Fibroblast of upper back skin (primary cell): ENCODE data around the gene LRRC36.

ENCODE experiments used
- DNase-seq: peaks from one replicate; pipeline ENCODE4 v3.0.0-alpha.2; 2013

LRRC36 gene

GRCh38 chr16:67390816-67391423 lies 64.3 kb downstream of the LRRC36 start:
- no peak for DNase-seq

GRCh38 chr16:67391424-67392300 lies 65.0 kb downstream of the LRRC36 start:
- no peak for DNase-seq

DNA sequence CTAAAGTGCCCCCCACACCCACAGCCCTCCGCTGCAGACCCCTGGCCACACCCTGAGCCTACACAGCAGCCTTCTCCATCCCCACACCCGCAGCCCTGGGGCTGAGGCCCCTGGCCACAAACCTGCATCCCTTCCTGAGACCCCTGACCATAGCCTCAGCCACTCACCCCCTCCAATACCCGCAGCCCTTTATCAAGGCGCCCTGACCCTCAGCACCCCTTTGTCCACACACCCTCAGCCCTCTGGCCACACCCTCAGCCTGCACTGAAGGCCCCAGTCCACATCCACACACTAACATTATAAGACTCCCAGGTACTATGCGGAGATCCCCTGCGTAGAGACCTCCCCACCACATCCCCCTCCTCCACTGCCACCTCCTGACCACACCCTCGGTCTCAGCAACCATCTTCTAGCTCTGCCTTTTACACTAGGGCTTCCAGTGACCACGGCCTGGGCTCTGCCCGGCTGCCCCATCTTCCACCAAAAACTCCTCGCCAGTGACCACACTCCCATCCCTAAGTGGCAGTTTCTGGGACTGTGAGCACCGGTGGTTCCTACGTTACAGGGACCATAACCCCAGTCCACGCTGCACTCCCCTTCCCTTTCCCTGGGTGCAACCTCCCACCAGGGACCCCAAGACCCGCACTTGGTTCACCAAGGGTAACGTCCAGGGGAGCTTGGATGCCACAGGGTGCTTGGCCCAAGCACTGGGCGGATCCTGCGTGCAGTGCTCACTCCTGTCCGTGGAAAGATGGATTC lies 65.9 kb downstream of the LRRC36 start:
- DNase-seq: no peak

DNA sequence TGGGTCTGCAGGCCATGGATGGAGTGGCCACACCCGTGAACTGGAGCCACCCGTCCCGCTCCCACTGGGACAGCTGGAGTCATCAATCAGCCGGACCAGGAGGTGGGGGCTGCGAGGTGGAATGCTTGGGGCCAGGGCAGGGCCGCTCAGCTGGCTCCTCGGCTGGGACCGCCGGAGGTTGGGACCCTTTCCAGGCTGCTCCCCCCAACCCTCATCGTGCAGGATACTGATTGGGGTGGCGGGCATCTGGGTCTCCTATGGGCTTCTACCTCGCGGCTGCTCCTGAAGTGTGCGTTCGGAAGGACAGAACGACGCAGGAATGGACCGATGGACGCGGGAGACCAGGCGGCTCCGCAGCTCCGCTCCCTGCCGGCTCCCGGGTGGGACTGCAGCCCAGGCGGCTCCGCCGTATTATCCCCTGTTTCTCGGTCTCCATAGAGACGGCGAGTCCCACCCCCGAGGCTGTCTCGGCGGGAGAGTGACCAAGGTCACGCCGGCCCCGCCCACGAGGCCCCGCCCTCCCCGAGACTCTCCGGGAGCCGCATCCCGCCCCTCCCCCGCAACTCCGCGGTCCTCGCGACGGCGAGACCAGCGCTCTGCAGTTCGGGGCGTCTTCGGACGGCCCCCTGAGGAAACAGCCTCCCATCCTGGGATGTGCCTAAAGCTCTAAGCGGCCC lies 66.6 kb downstream of the LRRC36 start, which contains the start of gene TPPP3:
Gene TPPP3, minus strand, starts transcription at position 388 of the 677 bp plus-strand sequence. CDS start 2,387 bp downstream, outside the sequence.
- DNase-seq: peak; percentile 64

- DNase-seq: no peak
Measured at GRCh38 chr16:67393788-67394154, 67.2 kb downstream of the LRRC36 start.

- DNase-seq: no peak
Measured at GRCh38 chr16:67394155-67395104, 67.8 kb downstream of the LRRC36 start.

GRCh38 chr16:67395105-67395457 lies 68.5 kb downstream of the LRRC36 start:
- DNase-seq: no peak

GRCh38 chr16:67395458-67396158 lies 69.0 kb downstream of the LRRC36 start:
- no peak for DNase-seq

DNA sequence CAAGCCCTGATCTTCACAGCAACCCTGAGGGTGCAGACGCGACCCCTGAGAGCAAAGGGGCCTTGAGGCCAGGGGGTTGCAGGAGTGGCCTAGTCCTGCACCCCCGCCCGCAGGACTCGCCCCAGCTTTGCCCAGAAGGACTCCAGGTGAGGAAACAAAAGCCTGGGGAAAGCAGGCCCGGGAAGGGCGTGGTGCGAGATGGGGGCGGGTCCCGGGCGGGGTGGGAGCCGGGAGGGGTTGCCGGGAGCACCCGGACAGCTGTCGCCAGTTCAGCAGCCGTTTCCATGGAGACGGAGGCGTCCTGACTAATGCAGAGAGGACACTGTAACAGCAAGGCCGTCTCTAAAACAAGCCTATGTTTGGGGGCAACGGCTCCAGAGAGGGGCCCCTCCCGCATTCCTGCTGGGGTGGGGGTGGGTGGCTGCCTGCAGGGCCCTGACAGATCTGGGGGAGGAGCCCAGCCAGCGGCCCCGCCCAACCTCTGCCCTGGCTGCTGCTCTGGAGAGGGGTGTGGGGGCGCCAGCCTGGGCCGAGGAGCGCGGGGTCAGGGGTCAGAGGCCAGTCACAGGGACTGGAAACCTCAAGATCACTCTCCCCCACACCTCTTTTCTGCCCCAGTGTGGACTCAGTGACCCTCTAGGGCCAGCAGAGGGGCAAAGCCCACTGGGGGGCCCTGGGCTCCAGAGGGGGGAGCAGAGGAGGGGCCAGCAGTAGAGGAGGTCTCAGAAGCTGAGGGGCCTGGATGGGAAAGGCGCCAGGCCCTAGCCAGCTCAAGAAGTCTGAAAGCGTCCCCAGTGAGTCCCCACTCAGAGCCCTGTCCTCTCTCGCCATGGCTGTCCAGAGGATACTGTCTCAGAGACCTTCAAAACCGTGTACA lies 69.8 kb downstream of the LRRC36 start:
- DNase-seq: peak; percentile 62

DNA sequence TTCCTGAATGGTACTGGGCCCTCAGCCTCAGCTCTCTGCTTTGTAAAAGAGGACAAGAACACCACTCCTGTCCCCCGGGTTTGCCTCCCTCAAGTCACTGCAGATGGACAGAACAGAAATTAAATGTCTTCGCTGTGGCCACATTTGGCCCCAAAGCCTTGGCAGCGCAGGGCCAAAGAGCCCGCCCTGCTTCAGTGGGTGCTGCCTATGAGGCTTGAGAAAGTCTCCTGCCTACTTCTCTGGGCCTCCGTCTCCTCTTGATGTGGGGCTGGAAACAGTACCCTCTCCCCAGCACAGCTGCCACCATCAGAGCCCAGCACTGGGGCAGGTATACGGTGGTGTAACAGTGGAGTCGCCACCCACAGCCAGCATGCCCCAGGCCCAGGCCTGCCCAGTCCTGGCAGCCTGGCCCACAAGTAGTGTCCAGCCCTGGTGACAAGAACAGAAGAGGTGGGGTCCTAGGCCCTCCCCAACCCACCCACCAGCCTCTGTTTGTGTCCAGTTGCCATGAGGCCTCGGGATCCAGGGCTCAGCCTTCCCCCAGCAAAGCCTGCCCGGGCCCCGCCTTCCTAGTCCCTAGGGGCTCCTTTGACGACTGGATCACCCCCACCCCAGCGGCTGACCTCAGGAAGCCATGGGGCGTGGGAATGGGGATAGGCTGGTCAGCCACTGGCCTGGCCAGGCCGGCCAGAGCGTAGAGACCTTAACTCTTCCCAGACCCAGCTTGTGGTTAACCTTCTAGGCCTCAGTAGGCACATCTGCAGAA lies 70.6 kb downstream of the LRRC36 start:
- no peak for DNase-seq

- DNase-seq: no peak
Measured at GRCh38 chr16:67397812-67398545, 71.4 kb downstream of the LRRC36 start.

GRCh38 chr16:67398546-67399217 lies 72.1 kb downstream of the LRRC36 start:
- no peak for DNase-seq

- no peak for DNase-seq
Measured at GRCh38 chr16:67399218-67399733, 72.7 kb downstream of the LRRC36 start.

DNA sequence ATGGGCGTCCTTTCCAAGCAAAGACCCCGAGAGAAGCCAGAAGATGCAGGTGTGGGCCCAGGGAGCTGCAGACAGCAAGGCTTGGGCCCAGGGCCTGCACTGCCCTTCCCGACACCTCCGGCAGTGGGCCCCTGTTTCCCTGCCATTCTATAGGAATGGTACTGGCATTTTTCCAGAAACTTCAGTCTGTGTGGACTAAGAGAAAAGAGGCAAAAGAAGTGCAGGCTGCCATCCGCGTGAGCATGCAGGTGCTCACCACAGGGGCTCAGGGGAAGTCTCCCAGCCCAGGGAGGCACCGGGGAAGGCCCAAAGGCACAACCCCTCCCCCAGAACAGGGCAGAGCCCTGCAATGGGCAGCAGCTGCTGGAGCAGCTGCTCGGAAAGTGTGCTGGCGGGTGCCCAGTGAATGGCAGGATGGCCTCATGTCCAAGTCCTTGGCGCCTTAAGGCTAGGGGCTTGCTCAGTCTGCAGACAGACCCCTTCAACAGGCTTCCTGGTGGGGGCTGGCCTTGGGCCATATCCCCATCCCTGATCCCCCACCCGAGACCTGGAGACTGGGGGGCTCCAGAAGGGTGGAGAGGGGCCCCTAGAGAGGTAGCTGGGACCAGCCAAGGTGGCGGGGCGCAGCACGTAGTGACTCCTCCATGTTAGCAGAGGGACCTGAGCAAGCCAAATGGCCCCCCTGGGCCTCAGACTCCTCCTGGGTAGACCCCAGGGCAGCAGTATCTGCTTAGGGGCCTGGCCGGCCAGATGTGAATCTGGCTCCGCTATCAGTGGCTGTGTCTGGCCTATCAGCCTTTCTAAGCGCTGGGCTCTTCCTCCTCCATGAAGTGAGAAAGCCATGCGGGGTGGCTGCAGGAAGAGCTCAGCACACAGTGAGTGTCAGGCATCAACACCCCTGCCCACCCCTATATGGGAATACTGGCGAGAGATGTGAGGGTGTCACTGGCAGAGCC lies 73.4 kb downstream of the LRRC36 start:
- no peak for DNase-seq

- DNase-seq: no peak
Measured at GRCh38 chr16:67400901-67401300, 74.3 kb downstream of the LRRC36 start.

GRCh38 chr16:67403976-67404555 lies 77.5 kb downstream of the LRRC36 start:
- DNase-seq: no peak
